Astrocyte of the cerebellum (primary cell): Measurements from ENCODE around the gene FTO.

ENCODE experiments used
- DNase-seq: peaks from one replicate; pipeline ENCODE4 v3.0.0-alpha.2; 2011; ENCODE audit warnings: low read depth
- H3K4me3 ChIP-seq: 2 replicates; pipeline ENCODE4 v1.5.1; 2011; ENCODE audit warnings: mild to moderate bottlenecking, low read depth, low read length, moderate library complexity
- CTCF ChIP-seq: IDR thresholded peaks from 2 replicates; pipeline ENCODE4 v1.5.1; 2012; ENCODE audit warnings: low read length, low read depth, moderate library complexity, mild to moderate bottlenecking; ENCODE audit errors: missing control alignments
- in situ Hi-C: cut with HindIII; loops from 2 replicates; pipeline ENCODE4 v1.10.0; 2017; ENCODE audit warnings: low sequenced_read_pairs

FTO gene

GRCh38 chr16:53925107-53925410 is 221.1 kb downstream of the FTO start:
- in situ Hi-C loops = no loop called here
- no peak for TF ChIP-seq CTCF
- DNase-seq = no peak
- H3K4me3 ChIP-seq = no peak overlapping the region

GRCh38 chr16:53925526-53925925 is 221.6 kb downstream of the FTO start:
- no peak overlapping the region for H3K4me3 ChIP-seq
- no peak for TF ChIP-seq CTCF
- in situ Hi-C loops = no loop called here
- DNase-seq = no peak

- no peak for TF ChIP-seq CTCF
- DNase-seq = no peak
- no peak overlapping the region for H3K4me3 ChIP-seq
- in situ Hi-C loops = no loop called here
Measured at GRCh38 chr16:53926209-53926608, 222.3 kb downstream of the FTO start.

- DNase-seq = no peak
- in situ Hi-C loops = no loop called here
- no peak for TF ChIP-seq CTCF
- no peak overlapping the region for H3K4me3 ChIP-seq
Measured at GRCh38 chr16:53932975-53933374, 229.0 kb downstream of the FTO start.

DNA sequence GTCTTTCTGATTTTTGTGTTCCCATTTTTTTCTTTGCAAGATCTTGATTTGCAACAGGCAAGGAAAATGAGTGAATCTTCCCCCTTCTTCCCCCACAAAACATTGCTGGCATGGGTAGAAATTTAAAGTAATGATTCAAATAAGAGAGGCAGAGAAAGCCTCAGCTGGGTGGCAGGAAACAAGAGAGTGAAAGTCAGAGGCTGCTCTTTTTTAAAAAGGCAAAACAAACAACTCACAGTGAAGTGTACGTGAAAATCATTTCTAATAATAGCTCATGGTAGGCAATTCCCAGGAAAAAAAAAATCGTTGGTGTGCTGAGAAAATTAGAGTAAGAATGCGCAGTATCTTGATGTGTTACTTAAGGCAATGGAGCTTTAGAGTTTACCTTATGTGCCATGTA is 229.5 kb downstream of the FTO start:
- no peak for TF ChIP-seq CTCF
- H3K4me3 ChIP-seq = no peak overlapping the region
- in situ Hi-C loops = no loop called here
- DNase-seq = no peak

DNA sequence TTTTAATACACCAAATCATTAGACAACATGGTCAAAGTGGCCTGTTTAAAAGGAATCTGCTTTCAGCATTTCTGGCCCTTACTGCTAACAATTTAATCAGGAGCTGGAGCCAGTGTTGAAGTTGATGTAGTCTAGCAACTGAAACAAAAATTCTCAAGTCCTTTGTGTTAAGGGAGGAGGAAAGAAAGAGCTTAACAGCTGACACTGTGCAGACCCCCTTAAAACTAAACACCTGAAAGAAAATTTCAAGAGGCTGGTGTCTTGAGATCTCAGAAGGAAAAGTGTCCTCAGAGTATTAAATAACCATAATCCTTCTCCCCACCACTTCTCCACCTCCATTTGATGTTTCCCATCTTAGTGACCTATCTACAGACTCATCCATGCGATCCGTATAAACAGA is 232.1 kb downstream of the FTO start:
- no peak for TF ChIP-seq CTCF
- no peak for DNase-seq
- H3K4me3 ChIP-seq = no peak overlapping the region
- in situ Hi-C loops = no loop called here

- in situ Hi-C loops = no loop called here
- no peak for TF ChIP-seq CTCF
- DNase-seq = no peak
- no peak overlapping the region for H3K4me3 ChIP-seq
Measured at GRCh38 chr16:53936529-53936928, 232.6 kb downstream of the FTO start.
